GM21390 (cell line): ENCODE data around the gene DGCR6L.
"Not testable (repeated sequence)": the region's sequence is repeated elsewhere in the genome, so short reads cannot be mapped to it uniquely, and the experiment has no call there.

Experiments
- ATAC-seq: cut with Tn5 transposase; IDR thresholded peaks from one replicate; pipeline ENCODE4 v1.9.1; 2021; ENCODE audit not compliant: unreplicated experiment

Gene DGCR6L

GRCh38 chr22:20310773-20311172 is 9.1 kb downstream of the DGCR6L start:
- ATAC-seq, result not testable (repeated sequence)

- ATAC-seq, result not testable (repeated sequence)
These were observed 9.7 kb downstream of the DGCR6L start for GRCh38 chr22:20310180-20310579.

DNA sequence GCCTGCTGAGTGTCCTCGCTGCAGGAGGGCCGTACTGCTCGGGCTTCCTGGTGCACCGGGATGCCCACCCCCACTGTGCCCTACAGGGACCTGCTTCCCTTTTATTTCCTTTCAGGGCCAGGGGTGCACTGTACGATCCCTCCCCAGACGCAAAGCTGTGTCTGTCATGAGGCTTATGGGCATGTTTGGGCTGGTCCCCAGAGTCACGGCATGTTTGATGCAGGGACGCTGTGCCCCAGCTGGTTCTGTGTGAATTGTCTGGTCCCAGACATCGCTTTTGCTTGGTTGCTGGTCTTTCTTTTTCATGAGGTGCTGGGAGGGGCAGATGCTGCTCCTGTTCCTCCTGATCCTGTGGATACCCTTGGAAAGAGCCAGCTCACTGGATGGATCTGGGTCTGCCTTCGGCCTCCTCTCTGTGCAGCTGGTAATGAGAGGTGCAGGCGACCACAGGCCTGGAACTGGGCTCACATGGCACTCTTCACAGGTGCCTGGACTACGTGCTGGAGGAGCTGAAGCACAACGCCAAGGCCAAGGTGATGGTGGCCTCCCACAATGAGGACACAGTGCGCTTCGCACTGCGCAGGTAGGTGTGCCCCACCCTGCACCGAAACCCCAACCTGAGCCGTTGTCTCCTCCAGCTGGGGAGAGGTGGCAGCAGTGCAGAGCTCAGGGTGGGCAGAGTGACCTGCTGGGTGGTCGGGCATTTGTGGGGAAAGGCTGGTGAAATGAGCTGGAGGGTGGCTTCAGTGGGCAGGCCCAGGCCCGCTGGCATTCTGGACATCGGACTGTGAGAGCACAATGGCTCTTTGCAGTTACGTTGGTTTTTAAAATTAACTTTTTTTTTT is 10.8 kb downstream of the DGCR6L start:
- not testable (repeated sequence) for ATAC-seq

- not testable (repeated sequence) for ATAC-seq
These were observed 12.1 kb downstream of the DGCR6L start for GRCh38 chr22:20307448-20308447.

DNA sequence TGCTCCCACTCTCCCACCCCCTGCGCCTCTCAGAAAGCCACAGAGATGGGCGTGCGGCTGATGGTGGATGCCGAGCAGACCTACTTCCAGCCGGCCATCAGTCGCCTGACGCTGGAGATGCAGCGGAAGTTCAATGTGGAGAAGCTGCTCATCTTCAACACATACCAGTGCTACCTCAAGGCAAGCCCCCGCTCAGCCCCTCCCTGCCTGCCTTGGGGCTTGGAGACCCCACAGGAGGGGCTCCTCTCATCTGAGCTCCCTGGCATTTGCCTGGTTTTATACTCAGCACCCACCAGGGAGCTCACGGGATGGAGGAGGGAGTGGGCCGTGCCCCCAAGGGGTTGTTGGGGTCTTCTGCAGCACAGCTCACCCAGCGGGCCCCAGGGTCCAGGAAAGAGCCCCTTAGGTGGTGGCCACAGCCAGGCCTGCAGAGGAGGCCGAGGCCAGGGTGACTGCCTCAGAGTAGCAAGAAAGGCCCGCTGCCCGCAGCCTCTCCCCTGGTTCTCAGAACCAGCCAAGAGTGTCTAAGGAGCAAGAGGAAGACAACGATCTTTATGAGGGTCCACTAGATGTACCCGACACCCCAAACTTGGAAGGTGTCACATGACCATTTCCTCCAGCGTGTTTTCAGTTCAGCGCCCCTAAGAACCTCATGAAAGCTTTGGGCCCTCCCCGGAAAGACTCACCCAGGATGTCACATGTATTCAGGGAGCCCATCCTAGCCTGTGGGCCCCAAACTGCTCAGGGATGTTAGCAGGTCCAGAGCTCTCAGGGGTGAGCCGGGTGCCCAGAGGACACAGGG is 13.0 kb downstream of the DGCR6L start:
- ATAC-seq, result not testable (repeated sequence)

DNA sequence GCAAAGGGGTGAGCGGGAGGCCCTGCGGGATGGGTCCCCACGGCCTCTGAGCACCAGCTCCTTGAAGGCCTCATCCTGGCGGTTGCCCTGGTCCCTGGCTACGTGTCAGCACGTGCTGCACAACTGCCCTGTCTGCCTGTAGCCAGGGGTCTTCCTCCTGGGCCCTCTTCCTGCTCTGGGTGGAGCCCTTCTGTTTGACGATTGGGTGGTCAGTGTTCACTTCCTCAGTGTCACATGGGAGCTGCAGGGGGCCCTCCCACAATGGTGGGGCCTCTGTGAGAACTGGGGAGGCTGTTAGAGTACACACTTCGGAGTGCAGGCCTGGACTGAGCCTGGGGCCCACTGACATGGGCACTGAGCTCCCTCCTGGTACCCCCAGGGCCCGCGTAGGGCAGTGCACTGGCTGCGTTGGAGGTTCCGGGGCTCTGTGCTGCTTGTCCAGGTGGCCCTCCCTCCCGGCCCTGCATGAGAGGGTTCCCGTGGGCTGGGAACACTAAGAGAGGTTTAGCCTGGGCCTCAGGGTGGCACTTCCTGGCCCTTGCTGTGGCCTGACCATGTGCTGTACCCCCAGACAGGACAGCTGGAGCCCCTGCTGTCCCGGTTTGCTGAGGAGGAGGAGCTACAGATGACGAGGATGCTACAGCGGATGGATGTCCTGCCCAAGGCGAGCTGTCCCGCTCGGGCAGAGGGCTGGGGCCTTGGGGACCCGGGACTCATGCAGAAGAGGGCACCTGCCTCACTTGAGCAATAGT is 13.8 kb downstream of the DGCR6L start:
- ATAC-seq, result no peak

- not testable (repeated sequence) for ATAC-seq
These were observed 14.5 kb downstream of the DGCR6L start for GRCh38 chr22:20305230-20305893.

DNA sequence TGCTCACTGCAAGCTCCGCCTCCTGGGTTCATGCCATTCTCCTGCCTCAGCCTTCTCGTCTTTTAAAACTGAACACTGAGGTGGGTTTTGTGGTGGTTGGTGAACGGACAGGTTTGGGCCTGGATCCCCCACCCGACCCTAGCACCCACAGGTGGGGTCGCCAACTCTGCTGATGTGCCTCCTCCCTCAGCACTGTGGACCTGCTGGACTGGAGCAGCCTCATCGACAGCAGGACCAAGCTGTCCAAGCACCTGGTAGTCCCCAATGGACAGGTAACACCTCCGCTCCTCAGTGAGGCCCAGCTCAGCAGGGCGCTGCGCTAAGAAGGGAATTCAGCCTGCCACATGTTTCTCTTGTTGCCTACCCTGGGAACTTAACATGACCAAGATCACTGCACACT is 15.2 kb downstream of the DGCR6L start:
- ATAC-seq, result no peak

DNA sequence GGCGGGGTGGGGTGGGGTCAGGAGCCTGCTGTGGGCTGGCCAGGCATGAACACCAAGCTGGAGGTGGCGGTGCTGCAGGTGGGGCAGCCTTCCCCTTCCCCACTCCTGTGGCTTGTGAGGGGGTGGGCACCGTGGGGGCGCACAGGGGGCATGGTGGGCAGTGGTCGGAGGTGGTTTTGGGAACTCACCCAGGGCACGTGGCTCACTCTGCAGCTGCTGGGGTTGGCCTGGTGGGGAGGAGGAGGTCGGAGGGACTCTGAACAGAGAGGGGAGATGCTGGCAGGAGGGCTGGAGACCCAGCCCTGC is 16.7 kb downstream of the DGCR6L start:
- ATAC-seq, result not testable (repeated sequence)

- no peak for ATAC-seq
These were observed 17.2 kb downstream of the DGCR6L start for GRCh38 chr22:20302438-20303228.

DNA sequence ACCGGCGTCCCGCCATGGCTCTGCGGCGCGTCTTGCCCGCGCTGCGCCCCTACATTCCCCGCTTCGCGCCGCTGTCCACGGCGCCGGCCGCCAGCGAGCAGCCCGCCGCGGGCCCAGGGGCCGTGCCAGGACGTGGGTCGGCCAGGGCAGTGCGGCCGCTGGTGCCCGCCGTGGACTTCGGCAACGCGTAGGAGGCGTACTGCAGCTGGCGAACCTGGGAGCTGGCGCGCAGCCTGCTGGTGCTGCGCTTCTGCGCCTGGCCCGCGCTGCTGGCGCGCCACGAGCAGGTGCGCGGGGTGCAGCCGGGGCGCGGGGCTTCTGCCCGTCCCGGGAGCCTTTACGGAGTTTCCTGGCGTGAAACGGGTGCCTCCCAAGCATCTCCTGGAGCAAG is 20.1 kb downstream of the DGCR6L start:
- no peak for ATAC-seq

- ATAC-seq, result peak; percentile 60
These were observed 20.8 kb downstream of the DGCR6L start for GRCh38 chr22:20298803-20299745.

- ATAC-seq, result no peak
These were observed 21.6 kb downstream of the DGCR6L start for GRCh38 chr22:20298110-20298802.

- ATAC-seq, result no peak
These were observed 22.3 kb downstream of the DGCR6L start for GRCh38 chr22:20297414-20298109.

DNA sequence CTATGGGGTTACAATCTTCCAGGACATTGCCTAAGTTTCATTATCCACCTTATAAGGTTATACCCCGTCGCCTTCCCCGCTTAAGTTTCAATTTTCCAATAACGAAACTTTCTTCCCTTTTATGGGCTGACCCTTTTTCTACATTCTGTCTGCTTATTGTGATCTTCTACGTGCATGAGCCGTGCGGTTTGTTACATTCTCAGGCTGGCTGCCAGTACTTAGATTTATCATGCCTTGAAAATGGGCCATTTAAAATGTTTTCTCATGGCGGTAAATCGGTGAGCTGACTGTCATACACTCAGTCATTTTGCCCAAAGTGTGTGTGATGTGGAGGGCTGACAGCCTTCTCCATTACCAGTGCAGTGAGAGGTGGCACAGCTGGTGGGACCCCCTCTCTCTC is 23.3 kb downstream of the DGCR6L start:
- no peak for ATAC-seq

DNA sequence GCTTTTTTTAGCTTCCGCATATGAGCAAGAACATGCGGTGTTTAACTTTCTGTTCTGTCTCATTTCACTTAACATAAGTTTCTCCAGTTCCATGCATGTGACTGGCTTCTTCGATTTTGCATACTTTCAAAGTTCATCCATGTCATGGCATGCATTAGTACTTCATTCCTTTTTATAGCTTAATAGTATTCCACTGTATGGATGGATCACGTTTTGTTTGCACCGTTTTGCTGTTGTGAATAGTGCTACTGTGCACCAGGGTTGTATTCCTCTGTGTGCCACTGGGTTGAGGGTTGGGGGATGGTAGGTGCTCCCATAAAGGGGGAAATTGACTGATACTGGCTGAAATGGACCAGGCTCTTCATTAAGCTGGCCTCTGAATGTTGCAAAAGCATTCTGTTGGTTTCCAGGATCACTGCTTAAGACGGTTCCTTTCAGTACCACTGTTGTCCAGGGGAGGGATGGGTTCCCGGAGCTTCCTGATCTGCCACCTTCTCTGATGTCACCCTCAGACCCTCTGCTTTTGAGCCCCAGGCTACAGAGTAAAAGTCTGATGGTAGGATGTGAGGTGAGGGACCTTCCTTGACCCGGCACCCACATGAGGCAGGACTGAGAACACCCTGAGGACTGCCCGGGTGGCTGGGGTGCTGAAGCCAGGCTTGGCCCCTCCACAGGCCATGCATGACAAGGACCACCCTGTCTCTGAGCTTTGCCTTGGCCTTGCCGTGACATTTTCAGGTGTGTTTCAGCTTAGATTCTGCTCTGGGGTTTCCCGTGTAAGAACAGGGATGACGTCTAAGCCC is 24.4 kb downstream of the DGCR6L start:
- ATAC-seq, result no peak
